ENCODE data around the gene RBM33.
A peak's percentile ranks its signal among the peaks of the same experiment; 100 is the strongest.

The RBM33 gene

GRCh38 chr7:155652156-155653114 is 8.0 kb downstream of the RBM33 start:
- Histone ChIP-seq H3K36me3 (ENCODE audit: control insufficient read depth in 1 of 2, insufficient read depth in 2 of 2, low read depth in 1 of 2, low read length in 2 of 2) (peaks cover 6 to 26% of the 10 kb centered on the region in 2 experiments), H2BK12ac (ENCODE audit: low read length in 2 of 2) (no peak overlapping the region), H3K14ac (ENCODE audit: low read length in 2 of 2) (no peak overlapping the region), H2BK5ac (ENCODE audit: low read depth, low read length, poor library complexity, severe bottlenecking) (no peak overlapping the region), H3K9me3 (ENCODE audit: control insufficient read depth, low read length) (peaks cover 25% of the 10 kb centered on the region), H3K79me1 (replicated peaks; ENCODE audit: low read length, poor library complexity, severe bottlenecking) (no peaks in the 10 kb centered on the region), H2BK15ac (ENCODE audit: low read depth, poor library complexity, severe bottlenecking) (no peak overlapping the region), H3K4me2 (ENCODE audit: low read length, poor library complexity, severe bottlenecking) (no peak overlapping the region), H4K91ac (ENCODE audit: low read length) (no peak overlapping the region), H3K27ac (ENCODE audit: low read length, poor library complexity, severe bottlenecking) (no peak overlapping the region), H3K4ac (ENCODE audit: low read depth in 1 of 2, low read length in 2 of 2) (no peak overlapping the region), H4K8ac (ENCODE audit: low read length) (no peak overlapping the region), H3K23ac (ENCODE audit: low read length in 2 of 2) (no peak overlapping the region), H3K4me1 (ENCODE audit: control insufficient read depth, insufficient read depth, low read depth, low read length) (peaks cover 4% of the 10 kb centered on the region), H3K27me3 (ENCODE audit: control insufficient read depth in 1 of 2, insufficient read depth in 1 of 2, low read length in 2 of 2) (no peaks in the 10 kb centered on the region), H2BK120ac (ENCODE audit: low read depth, low read length) (no peak overlapping the region), H3K9ac (ENCODE audit: low read length) (no peak overlapping the region), H3K18ac (ENCODE audit: low read depth in 1 of 2, low read length in 2 of 2) (no peak overlapping the region), H3K4me3 (ENCODE audit: insufficient read depth in 1 of 2, low read depth in 1 of 2, low read length in 2 of 2) (no peak overlapping the region), H2AFZ (ENCODE audit: low read depth, low read length) (no peak overlapping the region), H2AK5ac (ENCODE audit: low read length, severe bottlenecking) (no peak overlapping the region)
- WGBS: 97% methylated on average over 5 of the region's 6 CpGs
- DNase-seq: no peak

GRCh38 chr7:155653803-155654202 is 9.3 kb downstream of the RBM33 start:
- Histone ChIP-seq H2BK12ac (ENCODE audit: low read length in 2 of 2) (no peak overlapping the region), H2BK15ac (ENCODE audit: low read depth, poor library complexity, severe bottlenecking) (no peak overlapping the region), H3K9me3 (ENCODE audit: control insufficient read depth, low read length) (peaks cover 16% of the 10 kb centered on the region), H4K8ac (ENCODE audit: low read length) (no peak overlapping the region), H3K4me2 (ENCODE audit: low read length, poor library complexity, severe bottlenecking) (no peak overlapping the region), H4K91ac (ENCODE audit: low read length) (no peak overlapping the region), H3K9ac (ENCODE audit: low read length) (peak overlapping the region; percentile 3), H3K18ac (ENCODE audit: low read depth in 1 of 2, low read length in 2 of 2) (no peak overlapping the region), H3K23ac (ENCODE audit: low read length in 2 of 2) (no peak overlapping the region), H2BK5ac (ENCODE audit: low read depth, low read length, poor library complexity, severe bottlenecking) (no peak overlapping the region), H2AFZ (ENCODE audit: low read depth, low read length) (no peak overlapping the region), H2AK5ac (ENCODE audit: low read length, severe bottlenecking) (no peak overlapping the region), H3K27ac (ENCODE audit: low read length, poor library complexity, severe bottlenecking) (peak overlapping the region; percentile 26), H3K4me1 (ENCODE audit: control insufficient read depth, insufficient read depth, low read depth, low read length) (peaks cover 3% of the 10 kb centered on the region), H3K79me1 (replicated peaks; ENCODE audit: low read length, poor library complexity, severe bottlenecking) (no peaks in the 10 kb centered on the region), H2BK120ac (ENCODE audit: low read depth, low read length) (no peak overlapping the region), H3K14ac (ENCODE audit: low read length in 2 of 2) (no peak overlapping the region), H3K4me3 (ENCODE audit: insufficient read depth in 1 of 2, low read depth in 1 of 2, low read length in 2 of 2) (peak overlapping the region in 1 of 2 experiments; percentile 9), H3K36me3 (ENCODE audit: control insufficient read depth in 1 of 2, insufficient read depth in 2 of 2, low read depth in 1 of 2, low read length in 2 of 2) (peaks cover 4 to 14% of the 10 kb centered on the region in 2 experiments), H3K4ac (ENCODE audit: low read depth in 1 of 2, low read length in 2 of 2) (no peak overlapping the region), H3K27me3 (ENCODE audit: control insufficient read depth in 1 of 2, insufficient read depth in 1 of 2, low read length in 2 of 2) (no peaks in the 10 kb centered on the region)
- WGBS: 100% methylated on average over 1 of the region's 2 CpGs
- DNase-seq: peak; percentile 50

GRCh38 chr7:155656891-155657290 is 12.4 kb downstream of the RBM33 start:
- H2AK5ac ChIP-seq (ENCODE audit: low read length, severe bottlenecking): no peak overlapping the region

GRCh38 chr7:155660059-155660757 is 15.7 kb downstream of the RBM33 start:
- DNase-seq: peak; percentile 67
- Histone ChIP-seq H3K27me3 (ENCODE audit: control insufficient read depth in 1 of 2, insufficient read depth in 1 of 2, low read length in 2 of 2) (no peaks in the 10 kb centered on the region), H2BK120ac (ENCODE audit: low read depth, low read length) (no peak overlapping the region), H3K4ac (ENCODE audit: low read depth in 1 of 2, low read length in 2 of 2) (no peak overlapping the region), H3K79me1 (replicated peaks; ENCODE audit: low read length, poor library complexity, severe bottlenecking) (peaks cover 1% of the 10 kb centered on the region), H3K4me2 (ENCODE audit: low read length, poor library complexity, severe bottlenecking) (no peak overlapping the region), H3K9me3 (ENCODE audit: control insufficient read depth, low read length) (no peaks in the 10 kb centered on the region), H3K9ac (ENCODE audit: low read length) (no peak overlapping the region), H2BK15ac (ENCODE audit: low read depth, poor library complexity, severe bottlenecking) (no peak overlapping the region), H3K18ac (ENCODE audit: low read depth in 1 of 2, low read length in 2 of 2) (no peak overlapping the region), H2AK5ac (ENCODE audit: low read length, severe bottlenecking) (no peak overlapping the region), H3K14ac (ENCODE audit: low read length in 2 of 2) (no peak overlapping the region), H3K4me1 (ENCODE audit: control insufficient read depth, insufficient read depth, low read depth, low read length) (peaks cover 10% of the 10 kb centered on the region), H2AFZ (ENCODE audit: low read depth, low read length) (no peak overlapping the region), H2BK5ac (ENCODE audit: low read depth, low read length, poor library complexity, severe bottlenecking) (no peak overlapping the region), H2BK12ac (ENCODE audit: low read length in 2 of 2) (no peak overlapping the region), H3K4me3 (ENCODE audit: insufficient read depth in 1 of 2, low read depth in 1 of 2, low read length in 2 of 2) (no peak overlapping the region), H4K8ac (ENCODE audit: low read length) (no peak overlapping the region), H4K91ac (ENCODE audit: low read length) (no peak overlapping the region), H3K36me3 (ENCODE audit: control insufficient read depth in 1 of 2, insufficient read depth in 2 of 2, low read depth in 1 of 2, low read length in 2 of 2) (peaks cover 7 to 9% of the 10 kb centered on the region in 2 experiments), H3K27ac (ENCODE audit: low read length, poor library complexity, severe bottlenecking) (no peak overlapping the region), H3K23ac (ENCODE audit: low read length in 2 of 2) (peak overlapping the region in 1 of 2 experiments; percentile 27)
- WGBS: 78% methylated on average over 4 of the region's 5 CpGs

More at GRCh38 chr7:155656891-155657290, 12.4 kb downstream of the RBM33 start:
- Histone ChIP-seq H3K79me1 (replicated peaks; ENCODE audit: low read length, poor library complexity, severe bottlenecking) (peaks cover 1% of the 10 kb centered on the region), H3K9me3 (ENCODE audit: control insufficient read depth, low read length) (no peaks in the 10 kb centered on the region), H3K14ac (ENCODE audit: low read length in 2 of 2) (no peak overlapping the region), H2BK12ac (ENCODE audit: low read length in 2 of 2) (no peak overlapping the region), H3K4me3 (ENCODE audit: insufficient read depth in 1 of 2, low read depth in 1 of 2, low read length in 2 of 2) (no peak overlapping the region), H2BK120ac (ENCODE audit: low read depth, low read length) (no peak overlapping the region), H3K4me1 (ENCODE audit: control insufficient read depth, insufficient read depth, low read depth, low read length) (peaks cover 3% of the 10 kb centered on the region), H4K91ac (ENCODE audit: low read length) (no peak overlapping the region), H3K4ac (ENCODE audit: low read depth in 1 of 2, low read length in 2 of 2) (no peak overlapping the region), H4K8ac (ENCODE audit: low read length) (no peak overlapping the region), H2BK15ac (ENCODE audit: low read depth, poor library complexity, severe bottlenecking) (no peak overlapping the region), H2AFZ (ENCODE audit: low read depth, low read length) (no peak overlapping the region), H3K27ac (ENCODE audit: low read length, poor library complexity, severe bottlenecking) (no peak overlapping the region), H2BK5ac (ENCODE audit: low read depth, low read length, poor library complexity, severe bottlenecking) (no peak overlapping the region), H3K36me3 (ENCODE audit: control insufficient read depth in 1 of 2, insufficient read depth in 2 of 2, low read depth in 1 of 2, low read length in 2 of 2) (peaks cover 3 to 8% of the 10 kb centered on the region in 2 experiments), H3K9ac (ENCODE audit: low read length) (no peak overlapping the region), H3K4me2 (ENCODE audit: low read length, poor library complexity, severe bottlenecking) (no peak overlapping the region), H3K18ac (ENCODE audit: low read depth in 1 of 2, low read length in 2 of 2) (no peak overlapping the region), H3K27me3 (ENCODE audit: control insufficient read depth in 1 of 2, insufficient read depth in 1 of 2, low read length in 2 of 2) (no peaks in the 10 kb centered on the region), H3K23ac (ENCODE audit: low read length in 2 of 2) (no peak overlapping the region)
- WGBS: over 99% methylated on average over 6 of the region's 7 CpGs
- DNase-seq: no peak
